Activated CD4-positive, alpha-beta T cell treated with anti-CD3 and anti-CD28 coated beads, Interleukin-2, Interleukin-4, amounts not matched to agents 100 ng/mL and 50 ng/mL, durations not matched to agents 16 hours and 8 hours (primary cell): ENCODE data around the gene AMHR2.

ENCODE experiments used
- DNase-seq: peaks from one replicate; pipeline ENCODE4 v3.0.0-alpha.2; 2020; ENCODE audit warnings: low spot score

Gene AMHR2

GRCh38 chr12:53452159-53453077, 28.8 kb downstream of the AMHR2 start:
- peak; percentile 64 for DNase-seq

- DNase-seq = no peak
These were observed 30.4 kb downstream of the AMHR2 start for GRCh38 chr12:53453953-53454640.

- DNase-seq = no peak
These were observed 31.1 kb downstream of the AMHR2 start for GRCh38 chr12:53454707-53455106.

DNA sequence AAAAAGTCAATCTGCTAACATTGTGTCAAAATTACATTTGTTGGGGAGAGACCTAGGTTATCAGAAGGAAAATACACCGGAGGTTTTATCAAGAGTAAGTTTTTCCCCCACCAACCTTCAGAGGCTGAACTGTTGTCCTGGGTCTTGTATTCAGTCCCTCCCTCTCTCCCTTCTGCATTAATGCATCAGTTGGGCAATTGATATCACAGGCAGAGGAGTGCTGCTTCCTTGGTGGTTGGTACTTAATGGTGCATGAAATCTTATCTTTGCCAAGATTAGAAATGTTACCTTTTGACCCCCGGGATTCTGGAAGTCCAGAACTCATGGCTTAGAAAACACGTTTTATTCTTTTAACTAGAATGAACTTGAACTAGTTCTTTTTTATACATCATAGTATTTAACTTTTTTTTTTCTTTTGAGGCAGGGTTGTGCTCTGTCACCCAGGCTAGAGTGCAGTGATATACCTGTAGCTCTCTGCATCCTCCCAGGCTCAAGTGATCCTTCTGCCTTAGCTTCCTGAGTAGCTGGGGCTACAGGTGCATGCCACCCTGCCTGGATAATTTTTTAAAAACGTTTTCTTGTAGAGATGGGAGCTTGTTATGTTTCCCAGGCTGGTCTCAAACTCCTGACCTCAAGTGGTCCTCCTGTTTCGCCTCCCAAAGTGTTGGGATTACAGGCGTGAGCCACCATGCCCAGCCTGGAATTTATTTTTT, 33.2 kb downstream of the AMHR2 start:
- DNase-seq = no peak

DNA sequence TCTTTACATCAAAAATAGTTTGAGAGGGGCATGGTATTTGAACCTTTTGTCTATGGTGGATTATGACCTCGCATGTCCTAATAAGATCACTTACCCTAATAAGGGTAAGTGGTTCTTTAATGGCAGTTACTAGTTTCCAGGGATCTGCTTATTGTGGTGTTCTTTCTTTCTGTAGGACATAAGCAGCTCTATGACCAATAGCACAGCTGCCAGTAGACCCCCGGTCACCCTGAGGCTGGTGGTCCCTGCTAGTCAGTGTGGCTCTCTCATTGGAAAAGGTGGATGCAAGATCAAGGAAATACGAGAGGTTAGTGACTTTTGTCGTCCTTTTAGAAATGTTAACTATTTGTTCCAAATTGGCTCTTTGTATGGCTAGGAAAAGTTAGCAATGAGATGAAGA, 35.4 kb downstream of the AMHR2 start:
- DNase-seq = no peak

GRCh38 chr12:53461059-53461458, 37.4 kb downstream of the AMHR2 start:
- no peak for DNase-seq

DNA sequence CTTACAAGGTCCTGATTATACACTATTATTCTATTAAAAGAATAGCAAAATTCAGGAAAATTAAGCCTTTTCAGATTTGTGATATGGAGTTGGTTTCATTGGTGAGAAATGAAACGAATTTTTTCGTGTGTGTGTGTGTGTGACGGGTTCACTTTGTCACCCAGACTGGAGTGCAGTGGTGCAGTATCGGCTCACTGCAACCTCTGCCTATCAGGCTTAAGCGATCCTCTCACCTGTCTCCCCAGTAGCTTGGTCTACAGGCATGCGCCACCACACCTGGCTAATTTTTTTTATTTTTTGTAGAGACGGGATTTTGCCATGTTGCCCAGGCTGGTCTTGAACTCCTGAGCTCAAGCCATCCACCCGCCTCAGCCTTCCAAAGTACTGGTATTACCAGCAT, 37.9 kb downstream of the AMHR2 start:
- DNase-seq = no peak

GRCh38 chr12:53462935-53463334, 39.3 kb downstream of the AMHR2 start:
- DNase-seq = no peak

GRCh38 chr12:53463802-53464560, 40.3 kb downstream of the AMHR2 start:
- no peak for DNase-seq

DNA sequence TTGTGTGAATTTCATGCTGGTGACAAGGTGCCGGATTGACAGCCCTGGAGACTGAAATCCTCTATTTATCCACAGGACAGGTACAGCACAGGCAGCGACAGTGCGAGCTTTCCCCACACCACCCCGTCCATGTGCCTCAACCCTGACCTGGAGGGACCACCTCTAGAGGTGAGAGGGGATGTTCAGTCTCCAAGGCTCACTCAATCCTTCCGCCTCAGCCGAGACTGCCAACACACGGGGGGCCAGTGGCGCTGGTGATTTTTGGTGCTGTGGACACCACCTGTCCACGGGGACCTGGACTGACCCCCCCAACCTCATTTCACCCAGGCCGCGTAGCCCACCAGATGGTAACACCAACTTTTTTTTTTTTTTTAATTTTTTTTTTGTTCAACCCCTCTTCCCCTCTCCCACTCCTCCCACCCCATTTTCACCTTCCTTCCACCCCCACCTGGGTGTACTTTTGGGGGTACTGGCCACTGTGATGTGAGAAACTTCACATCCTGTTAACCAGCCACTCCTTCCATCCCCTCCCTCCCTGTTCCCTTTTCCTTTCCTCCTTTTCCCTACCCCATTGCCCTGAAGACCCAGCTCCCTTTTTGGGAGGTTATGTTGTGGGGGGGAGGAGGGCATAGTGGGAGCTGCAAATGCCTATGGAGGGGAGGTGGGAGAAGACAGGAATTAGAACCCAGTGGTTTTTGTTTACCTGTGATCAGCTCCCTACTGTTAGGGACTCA, 41.2 kb downstream of the AMHR2 start:
- no peak for DNase-seq

DNA sequence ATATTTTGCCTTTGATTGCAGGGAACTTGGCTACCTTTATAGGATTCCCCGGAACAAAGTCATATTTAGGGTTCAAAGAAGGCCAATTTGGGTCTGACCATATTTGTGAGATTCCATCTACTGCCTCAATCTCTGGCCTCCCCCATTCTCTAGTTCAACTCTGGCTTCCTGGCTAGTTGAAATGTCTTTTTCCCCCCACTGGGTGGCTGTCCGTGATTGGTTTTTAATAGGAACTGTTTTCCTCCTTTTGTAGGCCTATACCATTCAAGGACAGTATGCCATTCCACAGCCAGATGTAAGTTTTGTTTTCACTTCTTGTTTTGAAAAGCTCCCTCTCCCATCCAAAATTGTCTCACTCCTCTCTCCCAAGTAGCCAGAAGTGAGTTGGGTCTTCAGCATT, 42.0 kb downstream of the AMHR2 start:
- no peak for DNase-seq

DNA sequence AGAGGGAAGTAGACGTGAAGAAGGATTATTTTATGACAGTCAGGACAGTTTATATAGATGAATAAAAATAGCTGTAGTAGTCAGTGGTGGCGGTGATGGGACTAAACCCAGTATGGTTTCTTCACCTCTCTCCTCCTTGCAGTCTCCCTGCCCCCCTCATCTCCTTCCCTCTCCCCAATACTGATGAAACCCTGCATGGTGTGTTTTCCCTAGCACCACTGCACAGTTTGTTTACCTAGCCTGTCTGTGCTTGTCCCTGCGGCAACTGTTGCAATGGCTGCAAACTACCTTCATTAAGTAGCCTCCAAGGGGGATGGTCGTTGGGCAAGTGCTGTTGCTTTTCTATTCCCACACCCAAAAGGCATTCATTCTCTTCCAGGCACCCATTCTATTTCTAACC, 43.0 kb downstream of the AMHR2 start:
- no peak for DNase-seq

- no peak for DNase-seq
These were observed 43.4 kb downstream of the AMHR2 start for GRCh38 chr12:53467082-53467481.

DNA sequence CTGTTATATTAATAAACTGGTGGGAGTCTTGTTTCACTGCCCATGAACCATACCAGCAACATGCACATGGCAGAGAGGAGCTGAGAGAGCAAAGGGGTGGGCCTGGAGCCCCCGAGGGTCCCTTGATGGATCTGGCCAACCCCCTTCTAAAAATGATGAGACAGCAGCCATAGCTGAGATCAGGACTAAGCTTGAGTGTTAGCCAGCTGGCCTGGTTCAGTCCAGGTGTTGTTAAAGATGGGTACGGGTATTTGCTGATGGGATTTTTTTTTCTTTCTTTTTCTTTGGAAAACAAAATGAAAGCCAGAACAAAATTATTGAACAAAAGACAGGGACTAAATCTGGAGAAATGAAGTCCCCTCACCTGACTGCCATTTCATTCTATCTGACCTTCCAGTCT, 44.2 kb downstream of the AMHR2 start:
- DNase-seq = no peak

GRCh38 chr12:53468282-53468681, 44.6 kb downstream of the AMHR2 start:
- DNase-seq = no peak

DNA sequence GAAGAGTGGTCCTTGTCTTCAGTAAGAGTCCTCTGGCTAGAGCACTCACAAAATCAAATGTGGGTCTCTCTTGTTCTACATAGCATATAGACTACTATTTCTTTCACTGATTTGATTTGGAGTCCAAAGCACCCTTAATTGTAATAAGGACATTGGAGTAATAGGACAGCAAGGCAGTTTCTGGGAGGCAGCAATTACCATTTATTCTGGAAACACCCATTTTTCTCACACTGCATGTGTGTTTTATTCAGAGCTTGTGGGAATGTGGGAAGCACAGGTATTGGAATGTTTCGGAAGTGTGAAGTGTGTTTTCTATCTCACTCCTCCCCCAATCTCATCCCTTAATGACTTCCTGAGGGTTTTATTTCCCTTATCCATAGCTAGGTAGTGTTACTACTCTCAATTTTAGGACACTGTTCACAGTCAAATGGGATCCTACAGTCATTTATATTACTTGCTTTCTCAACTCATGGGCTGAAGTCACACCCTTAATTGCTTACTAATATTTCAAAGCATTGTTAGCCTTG, 48.5 kb downstream of the AMHR2 start:
- DNase-seq = no peak

GRCh38 chr12:53474077-53474476, 50.4 kb downstream of the AMHR2 start:
- DNase-seq = no peak

- DNase-seq = no peak
These were observed 51.2 kb downstream of the AMHR2 start for GRCh38 chr12:53474819-53475218.

DNA sequence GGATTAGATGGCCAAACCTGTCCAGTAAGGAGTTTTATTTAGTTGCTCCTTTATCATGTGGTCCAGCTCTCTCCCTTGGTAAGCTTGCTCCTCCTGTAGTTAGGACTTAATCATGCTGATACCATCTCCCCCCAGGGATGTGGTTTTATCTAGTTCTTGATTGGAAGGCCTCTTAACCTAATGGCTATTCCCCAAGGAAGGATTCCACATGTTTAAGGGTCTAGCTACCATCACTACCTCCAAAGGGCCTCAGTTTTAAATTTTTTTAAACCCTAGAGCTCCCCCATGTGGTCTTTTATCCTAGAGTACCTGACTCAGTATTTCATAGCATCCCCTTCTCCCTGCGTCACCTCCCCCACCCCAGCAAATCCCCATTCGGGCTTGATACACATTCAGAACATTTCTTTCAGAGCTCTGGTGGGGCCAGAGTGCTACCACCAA, 53.1 kb downstream of the AMHR2 start:
- no peak for DNase-seq

- DNase-seq = no peak
These were observed 55.2 kb downstream of the AMHR2 start for GRCh38 chr12:53478865-53479264.

GRCh38 chr12:53479331-53479730, 55.7 kb downstream of the AMHR2 start:
- no peak for DNase-seq
